ENCODE results near the gene NSD2. TPM values are rescaled to one million over a fixed set of nuclear protein-coding genes. Genes with fewer than 3 reads are reported as not detected.
"Not testable (repeated sequence)": the region's sequence is repeated elsewhere in the genome, so short reads cannot be mapped to it uniquely, and the experiment has no call there.

NSD2 gene
- total RNA-seq, 2 donors from 2014 or later: 153 to 208 TPM

DNA sequence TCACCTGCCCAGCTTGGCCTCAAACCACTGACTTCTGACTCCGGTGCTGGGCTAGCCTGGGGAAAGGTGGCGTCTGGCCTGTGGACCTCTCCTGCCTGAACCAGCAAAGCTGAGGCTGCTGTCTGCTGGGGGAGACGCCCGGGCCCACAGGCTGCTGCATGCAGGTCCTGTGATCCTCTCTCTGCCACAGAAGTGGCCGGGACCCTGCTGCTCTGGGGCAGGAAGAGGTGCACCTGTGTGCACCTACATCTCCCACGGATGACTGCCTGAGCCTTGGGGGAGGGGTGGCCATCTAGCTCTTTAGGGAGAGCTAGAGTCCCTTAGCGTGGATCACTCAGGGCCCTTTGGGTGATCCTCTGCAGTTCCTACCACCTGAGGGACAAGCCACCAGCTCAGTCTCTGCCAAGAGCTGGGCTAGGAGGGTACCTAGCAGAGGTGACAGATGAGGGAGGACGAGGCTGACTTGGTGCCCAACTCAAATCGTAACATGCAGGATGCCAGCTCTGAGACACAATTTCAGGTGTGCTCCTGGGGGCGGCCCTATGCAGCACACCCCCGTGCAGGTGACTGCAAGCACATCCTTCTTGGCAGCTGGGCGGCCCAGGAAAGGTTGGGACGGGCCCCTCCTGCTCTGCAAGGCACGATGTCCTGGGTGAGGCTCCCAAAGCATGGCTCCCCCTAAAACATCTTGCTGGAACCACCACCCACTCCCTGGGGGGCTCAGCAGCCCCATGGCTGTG, 37.7 kb upstream of the NSD2 start:
- Mint-ChIP-seq H3K27me3 (ENCODE audit: insufficient read depth) (no peaks in the 10 kb centered on the region), H3K9me3 (peaks cover 10% of the 10 kb centered on the region), H3K4me3 (no peak overlapping the region), H3K4me1 (peaks cover 1% of the 10 kb centered on the region), H3K27ac (no peak overlapping the region), H3K36me3 (ENCODE audit: low read depth) (peaks cover 65% of the 10 kb centered on the region)
- no peaks in the 10 kb centered on the region for H3K27me3 ChIP-seq (ENCODE audit: control insufficient read depth, insufficient read depth, low read length, poor library complexity, severe bottlenecking)
- no peak overlapping the region for H3K4me3 ChIP-seq (ENCODE audit: low read length)
- no peak for TF ChIP-seq CTCF (conservative IDR thresholded peaks at IDR 0.05)
- no peaks in the 10 kb centered on the region for H3K4me1 ChIP-seq (ENCODE audit: control insufficient read depth, insufficient read depth, low read length)
- H3K36me3 ChIP-seq (ENCODE audit: control insufficient read depth, insufficient read depth, low read length): peaks cover 59% of the 10 kb centered on the region
- no peak overlapping the region for H3K27ac ChIP-seq (ENCODE audit: low read depth, low read length)
- peaks cover 7% of the 10 kb centered on the region for H3K9me3 ChIP-seq (ENCODE audit: control insufficient read depth, low read length)
- 95 to 97% methylated on average over 12 to 14 of the region's 14 CpGs for WGBS, 2 experiments (ENCODE audit: insufficient coverage in 1 of 2, insufficient read length in 1 of 2)
- no peak overlapping the region for H3K9ac ChIP-seq (ENCODE audit: extremely low read depth, low read length, poor library complexity, severe bottlenecking)
- no peak for DNase-seq

GRCh38 chr4:1834047-1834775, 37.0 kb upstream of the NSD2 start:
- 93 to 95% methylated on average over 13 to 21 of the region's 21 CpGs for WGBS, 2 experiments (ENCODE audit: insufficient coverage in 1 of 2, insufficient read length in 1 of 2)
- Mint-ChIP-seq H3K27ac (peak overlapping the region; percentile 16), H3K9me3 (peaks cover 10% of the 10 kb centered on the region), H3K4me1 (peaks cover 1% of the 10 kb centered on the region), H3K27me3 (ENCODE audit: insufficient read depth) (no peaks in the 10 kb centered on the region), H3K4me3 (no peak overlapping the region), H3K36me3 (ENCODE audit: low read depth) (peaks cover 69% of the 10 kb centered on the region)
- Histone ChIP-seq H3K27me3 (ENCODE audit: control insufficient read depth, insufficient read depth, low read length, poor library complexity, severe bottlenecking) (no peaks in the 10 kb centered on the region), H3K27ac (ENCODE audit: low read depth, low read length) (no peak overlapping the region), H3K9ac (ENCODE audit: extremely low read depth, low read length, poor library complexity, severe bottlenecking) (no peak overlapping the region), H3K36me3 (ENCODE audit: control insufficient read depth, insufficient read depth, low read length) (peaks cover 64% of the 10 kb centered on the region), H3K9me3 (ENCODE audit: control insufficient read depth, low read length) (peaks cover 7% of the 10 kb centered on the region), H3K4me1 (ENCODE audit: control insufficient read depth, insufficient read depth, low read length) (no peaks in the 10 kb centered on the region), H3K4me3 (ENCODE audit: low read length) (no peak overlapping the region)
- TF ChIP-seq CTCF (conservative IDR thresholded peaks at IDR 0.05): no peak
- DNase-seq: no peak

GRCh38 chr4:1835836-1836235, 35.4 kb upstream of the NSD2 start:
- DNase-seq; H3K27me3 Mint-ChIP-seq (ENCODE audit: insufficient read depth); H3K4me1 ChIP-seq (ENCODE audit: control insufficient read depth, insufficient read depth, low read length); H3K27me3 ChIP-seq (ENCODE audit: control insufficient read depth, insufficient read depth, low read length, poor library complexity, severe bottlenecking); H3K27ac ChIP-seq (ENCODE audit: low read depth, low read length); H3K9me3 ChIP-seq (ENCODE audit: control insufficient read depth, low read length); H3K9me3 Mint-ChIP-seq; H3K9ac ChIP-seq (ENCODE audit: extremely low read depth, low read length, poor library complexity, severe bottlenecking); H3K4me3 ChIP-seq (ENCODE audit: low read length); H3K4me3 Mint-ChIP-seq; H3K27ac Mint-ChIP-seq; H3K4me1 Mint-ChIP-seq: not testable (repeated sequence)
- H3K36me3 Mint-ChIP-seq (ENCODE audit: low read depth): peaks cover 68% of the 10 kb centered on the region
- 97% methylated on average over 5 to 7 of the region's 8 CpGs for WGBS, 2 experiments (ENCODE audit: insufficient coverage in 1 of 2, insufficient read length in 1 of 2)
- peaks cover 64% of the 10 kb centered on the region for H3K36me3 ChIP-seq (ENCODE audit: control insufficient read depth, insufficient read depth, low read length)
